WTC11 (cell line): ENCODE data around the gene NUDT19.

Source experiments
- CTCF ChIP-seq: fragments of 200-600 bp; IDR thresholded peaks from 2 replicates; pipeline ENCODE4 v1.8.0; 2022; ENCODE audit warnings: antibody characterized with exemption
- ESRRA ChIP-seq: sonication (generic); formaldehyde crosslinking; IDR thresholded peaks from 2 replicates; pipeline ENCODE4 v1.8.1; 2022; ENCODE audit warnings: mild to moderate bottlenecking, missing genetic modification reagents, borderline replicate concordance
- NFYB ChIP-seq: sonication (generic); formaldehyde crosslinking; conservative IDR thresholded peaks from 2 replicates; pipeline ENCODE4 v1.8.0; 2022; ENCODE audit warnings: low read depth, missing genetic modification reagents
- PRDM15 ChIP-seq: sonication (generic); formaldehyde crosslinking; IDR thresholded peaks from 2 replicates; pipeline ENCODE4 v1.8.0; 2022; ENCODE audit warnings: missing genetic modification reagents
- SOX15 ChIP-seq: fragments of 250-450 bp; sonication (Bioruptor Pico); IDR thresholded peaks from 2 replicates; pipeline ENCODE4 v1.9.0; 2021; ENCODE audit warnings: mild to moderate bottlenecking
- SP1 ChIP-seq: sonication (generic); formaldehyde crosslinking; conservative IDR thresholded peaks from 2 replicates; pipeline ENCODE4 v1.8.1; 2022; ENCODE audit warnings: missing genetic modification reagents
- USF2 ChIP-seq: sonication (generic); formaldehyde crosslinking; IDR thresholded peaks from 2 replicates; pipeline ENCODE4 v1.8.1; 2023; ENCODE audit warnings: mild to moderate bottlenecking, missing genetic modification reagents, moderate library complexity
- ZNF425 ChIP-seq: fragments of 250-450 bp; sonication (Bioruptor Pico); conservative IDR thresholded peaks from 2 replicates; pipeline ENCODE4 v1.9.0; 2021; ENCODE audit warnings: mild to moderate bottlenecking
- TF ChIP-seq, protein P1 (sequence below): sonication (generic); formaldehyde crosslinking; IDR thresholded peaks from 2 replicates; pipeline ENCODE4 v1.8.0; 2022; ENCODE audit warnings: mild to moderate bottlenecking, missing genetic modification reagents
- TF ChIP-seq, protein P2 (sequence below): sonication (generic); formaldehyde crosslinking; IDR thresholded peaks from 2 replicates; pipeline ENCODE4 v1.8.1; 2023; ENCODE audit warnings: mild to moderate bottlenecking, missing genetic modification reagents, borderline replicate concordance
- TF ChIP-seq, protein P3 (sequence below): sonication (generic); formaldehyde crosslinking; conservative IDR thresholded peaks from 2 replicates; pipeline ENCODE4 v1.8.1; 2022; ENCODE audit warnings: mild to moderate bottlenecking, missing genetic modification reagents
- TF ChIP-seq, protein P4 (sequence below): sonication (generic); formaldehyde crosslinking; IDR thresholded peaks from 2 replicates; pipeline ENCODE4 v1.8.0; 2022; ENCODE audit warnings: mild to moderate bottlenecking, missing genetic modification reagents

DNA sequence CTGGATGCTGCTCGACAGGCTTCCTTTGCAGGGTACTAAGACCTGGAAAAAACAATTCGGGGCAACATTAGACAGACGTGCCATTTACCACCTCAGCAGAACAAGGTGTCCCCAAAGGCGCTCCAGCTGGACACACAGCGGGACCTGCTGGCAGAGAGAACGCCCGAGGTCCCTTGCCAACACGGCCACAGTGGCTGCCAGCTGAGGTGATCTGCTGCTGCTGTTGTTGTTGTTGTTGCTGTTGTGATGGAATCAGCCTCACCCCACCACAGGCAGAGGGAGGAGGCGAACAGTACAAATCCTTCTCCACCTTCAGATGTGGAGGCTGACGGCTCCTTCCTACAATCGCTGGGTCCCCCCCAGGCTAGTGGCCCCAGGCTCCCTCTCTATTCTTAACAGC is 41.9 kb upstream of the NUDT19 start:
- TF ChIP-seq SP1 (no peak), PRDM15 (CRISPR knock-in tag) (no peak), ESRRA (CRISPR knock-in tag) (no peak), CTCF (no peak), SOX15 (CRISPR knock-in tag) (no peak), NFYB (CRISPR knock-in tag) (no peak), USF2 (CRISPR knock-in tag) (no peak), ZNF425 (CRISPR knock-in tag) (no peak)
- TF ChIP-seq, protein P1, sequence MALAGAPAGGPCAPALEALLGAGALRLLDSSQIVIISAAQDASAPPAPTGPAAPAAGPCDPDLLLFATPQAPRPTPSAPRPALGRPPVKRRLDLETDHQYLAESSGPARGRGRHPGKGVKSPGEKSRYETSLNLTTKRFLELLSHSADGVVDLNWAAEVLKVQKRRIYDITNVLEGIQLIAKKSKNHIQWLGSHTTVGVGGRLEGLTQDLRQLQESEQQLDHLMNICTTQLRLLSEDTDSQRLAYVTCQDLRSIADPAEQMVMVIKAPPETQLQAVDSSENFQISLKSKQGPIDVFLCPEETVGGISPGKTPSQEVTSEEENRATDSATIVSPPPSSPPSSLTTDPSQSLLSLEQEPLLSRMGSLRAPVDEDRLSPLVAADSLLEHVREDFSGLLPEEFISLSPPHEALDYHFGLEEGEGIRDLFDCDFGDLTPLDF (CRISPR knock-in tag), result no peak
- TF ChIP-seq, protein P2, sequence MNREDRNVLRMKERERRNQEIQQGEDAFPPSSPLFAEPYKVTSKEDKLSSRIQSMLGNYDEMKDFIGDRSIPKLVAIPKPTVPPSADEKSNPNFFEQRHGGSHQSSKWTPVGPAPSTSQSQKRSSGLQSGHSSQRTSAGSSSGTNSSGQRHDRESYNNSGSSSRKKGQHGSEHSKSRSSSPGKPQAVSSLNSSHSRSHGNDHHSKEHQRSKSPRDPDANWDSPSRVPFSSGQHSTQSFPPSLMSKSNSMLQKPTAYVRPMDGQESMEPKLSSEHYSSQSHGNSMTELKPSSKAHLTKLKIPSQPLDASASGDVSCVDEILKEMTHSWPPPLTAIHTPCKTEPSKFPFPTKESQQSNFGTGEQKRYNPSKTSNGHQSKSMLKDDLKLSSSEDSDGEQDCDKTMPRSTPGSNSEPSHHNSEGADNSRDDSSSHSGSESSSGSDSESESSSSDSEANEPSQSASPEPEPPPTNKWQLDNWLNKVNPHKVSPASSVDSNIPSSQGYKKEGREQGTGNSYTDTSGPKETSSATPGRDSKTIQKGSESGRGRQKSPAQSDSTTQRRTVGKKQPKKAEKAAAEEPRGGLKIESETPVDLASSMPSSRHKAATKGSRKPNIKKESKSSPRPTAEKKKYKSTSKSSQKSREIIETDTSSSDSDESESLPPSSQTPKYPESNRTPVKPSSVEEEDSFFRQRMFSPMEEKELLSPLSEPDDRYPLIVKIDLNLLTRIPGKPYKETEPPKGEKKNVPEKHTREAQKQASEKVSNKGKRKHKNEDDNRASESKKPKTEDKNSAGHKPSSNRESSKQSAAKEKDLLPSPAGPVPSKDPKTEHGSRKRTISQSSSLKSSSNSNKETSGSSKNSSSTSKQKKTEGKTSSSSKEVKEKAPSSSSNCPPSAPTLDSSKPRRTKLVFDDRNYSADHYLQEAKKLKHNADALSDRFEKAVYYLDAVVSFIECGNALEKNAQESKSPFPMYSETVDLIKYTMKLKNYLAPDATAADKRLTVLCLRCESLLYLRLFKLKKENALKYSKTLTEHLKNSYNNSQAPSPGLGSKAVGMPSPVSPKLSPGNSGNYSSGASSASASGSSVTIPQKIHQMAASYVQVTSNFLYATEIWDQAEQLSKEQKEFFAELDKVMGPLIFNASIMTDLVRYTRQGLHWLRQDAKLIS (CRISPR knock-in tag), result no peak
- TF ChIP-seq, protein P3, sequence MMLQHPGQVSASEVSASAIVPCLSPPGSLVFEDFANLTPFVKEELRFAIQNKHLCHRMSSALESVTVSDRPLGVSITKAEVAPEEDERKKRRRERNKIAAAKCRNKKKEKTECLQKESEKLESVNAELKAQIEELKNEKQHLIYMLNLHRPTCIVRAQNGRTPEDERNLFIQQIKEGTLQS (CRISPR knock-in tag), result no peak
- TF ChIP-seq, protein P4, sequence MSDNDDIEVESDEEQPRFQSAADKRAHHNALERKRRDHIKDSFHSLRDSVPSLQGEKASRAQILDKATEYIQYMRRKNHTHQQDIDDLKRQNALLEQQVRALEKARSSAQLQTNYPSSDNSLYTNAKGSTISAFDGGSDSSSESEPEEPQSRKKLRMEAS (CRISPR knock-in tag), result no peak
